SK-N-MC (cell line): ENCODE measurements around the gene SWAP70.

Experiments used
- DNase-seq: peaks from one replicate; pipeline ENCODE4 v3.0.0-alpha.2; 2011; ENCODE audit warnings: low read depth, low spot score
- H3K27ac ChIP-seq: fragments of 200-600 bp; sonication (generic); 2 replicates; pipeline ENCODE4 v1.5.1; 2016; ENCODE audit warnings: mixed run types
- H3K36me3 ChIP-seq: fragments of 200-600 bp; sonication (generic); 2 replicates; pipeline ENCODE4 v1.6.1; 2017; ENCODE audit warnings: antibody characterized with exemption, low read length, mixed read lengths; ENCODE audit not compliant: insufficient read depth
- H3K4me3 ChIP-seq: fragments of 200-600 bp; sonication (generic); 2 replicates; pipeline ENCODE4 v1.5.1; 2016
- H3K9ac ChIP-seq: fragments of 200-600 bp; sonication (generic); 2 replicates; pipeline ENCODE4 v1.8.0; 2017; ENCODE audit warnings: mixed run types, mixed read lengths; ENCODE audit not compliant: insufficient read length
- H3K9me3 ChIP-seq: fragments of 200-600 bp; sonication (generic); 2 replicates; pipeline ENCODE4 v1.6.1; 2017; ENCODE audit warnings: low read depth, mild to moderate bottlenecking, antibody characterized with exemption, low read length, moderate library complexity, mixed read lengths
- EZH2 ChIP-seq: fragments of 200-600 bp; sonication (generic); IDR thresholded peaks from one replicate; pipeline ENCODE4 v1.6.1; 2017; ENCODE audit warnings: antibody characterized with exemption
- FOXP2 ChIP-seq: optimal IDR thresholded peaks from 2 replicates; pipeline ENCODE3; 2011; ENCODE audit warnings: mild to moderate bottlenecking, moderate library complexity; ENCODE audit not compliant: insufficient read depth; ENCODE audit errors: extremely low read length, control extremely low read depth
- POLR2AphosphoS5 ChIP-seq: IDR thresholded peaks from 2 replicates; pipeline ENCODE4 v1.6.1; 2012; ENCODE audit warnings: mild to moderate bottlenecking, low read depth, low read length, borderline replicate concordance

SWAP70 gene

DNA sequence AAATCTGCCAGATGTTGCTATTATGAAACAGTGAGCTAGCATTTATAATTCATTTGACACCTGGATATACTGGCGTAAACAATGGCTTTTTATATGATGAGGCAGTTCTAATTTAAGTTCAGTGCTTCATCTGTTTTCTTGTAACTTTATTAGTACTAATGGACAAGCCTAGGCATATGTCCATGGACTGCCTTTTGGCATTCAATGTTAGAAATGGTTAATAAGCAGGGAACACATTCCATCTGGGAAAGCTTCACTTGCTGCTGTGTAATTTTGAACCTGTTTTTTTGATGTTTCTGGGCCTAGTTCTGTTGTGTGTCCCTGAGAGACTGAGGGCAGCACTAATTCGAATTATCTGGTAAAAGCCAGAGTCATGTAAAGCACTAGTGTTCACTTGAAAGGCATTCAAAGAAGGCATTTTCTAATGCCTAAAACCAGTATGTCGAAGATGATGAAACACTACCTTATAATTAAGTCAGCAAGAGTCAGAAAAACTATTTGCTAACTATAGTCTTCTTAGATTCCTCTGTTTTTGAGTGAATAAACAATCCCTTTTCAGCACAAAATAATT is 138.5 kb downstream of the SWAP70 start:
- H3K4me3 ChIP-seq = no peak overlapping the region
- H3K27ac ChIP-seq = peak overlapping the region; percentile 94
- H3K9ac ChIP-seq = peak overlapping the region; percentile 76
- H3K36me3 ChIP-seq = peaks cover 5% of the 10 kb centered on the region; the same call in 1 of the 2 replicates
- TF ChIP-seq EZH2 (no peak), POLR2AphosphoS5 (no peak), FOXP2 (no peak)
- H3K9me3 ChIP-seq = no peaks in the 10 kb centered on the region
- DNase-seq = peak; percentile 47
